ENCODE measurements around the gene MOB3B.

DNA sequence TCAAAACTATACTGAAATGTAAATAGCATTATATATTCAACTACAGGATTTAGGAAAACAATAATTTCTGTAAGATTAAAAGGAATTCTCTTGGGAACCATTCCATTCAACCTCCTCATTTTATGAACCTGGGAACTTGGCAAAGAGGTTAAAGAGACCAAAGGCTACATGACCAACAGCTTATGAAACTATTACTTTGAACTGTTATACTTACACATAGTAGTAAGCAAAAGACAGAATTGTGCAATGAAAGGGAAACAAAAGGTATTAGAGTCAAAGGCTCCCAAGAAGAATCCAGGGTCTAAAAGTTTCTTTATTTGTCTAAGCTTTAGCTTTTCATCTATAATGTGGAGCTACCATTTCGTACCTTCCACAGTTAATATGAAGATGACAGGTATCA lies 36.5 kb upstream of the MOB3B start:
- no peak for TF ChIP-seq POLR2A (IDR thresholded peaks at IDR 0.05)
- TF ChIP-seq CTCF (IDR thresholded peaks at IDR 0.05) = no peak
